C4-2B (cell line): ENCODE results near the gene HLA-DMB.

ENCODE experiments used
- CTCF ChIP-seq: fragments of 450-650 bp; conservative IDR thresholded peaks from 2 replicates; pipeline ENCODE4 v1.5.1; 2017; ENCODE audit warnings: mild to moderate bottlenecking
- ZFX ChIP-seq: fragments of 450-650 bp; IDR thresholded peaks from 2 replicates; pipeline ENCODE4 v1.6.1; 2017

- TF ChIP-seq CTCF (no peak), ZFX (no peak)
Measured at GRCh38 chr6:32903952-32904351, 36.9 kb downstream of the HLA-DMB start.
